Stimulated activated CD4-positive, alpha-beta T cell treated with anti-CD3 and anti-CD28 coated beads, TNF-alpha, amount 100 ng/mL, for 24 hours (primary cell): Measurements from ENCODE around the gene TIMM21.

ENCODE experiments used
- DNase-seq, 3 experiments: peaks; one replicate each; pipeline ENCODE4 v3.0.0-alpha.2; 2020; ENCODE audit warnings: low read depth in 3 of 3

Gene TIMM21, protein sequence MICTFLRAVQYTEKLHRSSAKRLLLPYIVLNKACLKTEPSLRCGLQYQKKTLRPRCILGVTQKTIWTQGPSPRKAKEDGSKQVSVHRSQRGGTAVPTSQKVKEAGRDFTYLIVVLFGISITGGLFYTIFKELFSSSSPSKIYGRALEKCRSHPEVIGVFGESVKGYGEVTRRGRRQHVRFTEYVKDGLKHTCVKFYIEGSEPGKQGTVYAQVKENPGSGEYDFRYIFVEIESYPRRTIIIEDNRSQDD

DNA sequence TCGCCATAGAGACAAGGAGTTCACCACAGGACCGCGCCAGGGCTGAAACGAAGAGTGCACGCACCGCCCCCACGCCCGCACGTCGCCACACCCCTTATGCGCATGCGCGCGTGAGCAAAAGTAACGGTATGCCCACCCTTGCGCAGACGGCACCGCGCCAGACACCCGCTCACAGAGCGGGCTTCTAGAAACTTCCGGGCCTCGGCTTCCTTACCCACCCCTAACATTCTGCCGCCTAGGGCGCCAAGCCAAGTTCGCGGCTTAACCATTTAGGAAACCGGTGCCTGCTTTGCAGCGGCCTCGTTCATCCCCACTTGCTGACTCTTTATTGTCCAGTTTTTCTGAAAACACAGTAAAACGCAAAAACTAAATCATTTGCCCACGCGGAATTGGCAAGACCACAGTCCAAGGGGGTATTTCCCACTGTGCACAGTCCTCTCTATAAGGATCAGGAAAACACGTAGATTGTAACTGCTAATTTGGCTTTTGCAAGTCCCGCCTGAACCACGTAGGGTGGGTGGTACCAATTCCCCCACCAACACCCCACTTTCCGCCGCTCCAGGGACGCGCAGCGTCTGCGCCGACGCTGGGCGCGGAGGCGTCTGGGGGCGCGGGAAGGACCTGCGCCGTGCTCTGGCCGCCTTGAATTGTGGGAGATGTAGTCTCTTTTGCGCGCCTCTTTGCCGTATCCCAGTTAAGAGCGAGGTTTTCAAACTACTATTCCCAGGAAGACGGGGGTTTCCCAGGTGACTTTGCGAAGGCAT is at the start of gene TIMM21, which contains the start of gene FBXO15:
TSS of gene TIMM21 (plus strand) at position 745 of the 764 bp plus-strand sequence. CDS start 286 bp downstream, outside the sequence.
TSS of gene FBXO15 (minus strand) at position 56 of the 764 bp plus-strand sequence. CDS start at position 7, 49 bp downstream.
- peak; percentile 91 to 95 (median 93) for DNase-seq

DNA sequence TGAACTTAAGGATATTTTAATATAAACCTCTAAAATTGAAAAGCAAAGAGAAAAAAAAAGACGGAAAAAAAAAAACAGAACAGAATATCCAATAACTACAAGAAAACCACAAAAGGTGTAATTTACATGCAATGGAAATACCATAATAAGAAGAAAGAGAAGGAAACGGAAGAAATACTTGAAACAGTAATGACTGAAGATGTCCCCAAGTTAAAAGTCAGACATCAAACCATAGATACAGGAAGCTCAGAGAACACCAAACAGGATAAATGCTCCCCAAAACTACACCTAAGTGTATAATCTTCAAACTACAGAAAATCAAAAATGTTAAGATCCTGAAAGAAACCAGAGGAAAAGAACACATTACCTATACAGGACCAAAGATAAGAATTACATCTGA is 39.9 kb upstream of the TIMM21 start:
- DNase-seq: no peak

DNA sequence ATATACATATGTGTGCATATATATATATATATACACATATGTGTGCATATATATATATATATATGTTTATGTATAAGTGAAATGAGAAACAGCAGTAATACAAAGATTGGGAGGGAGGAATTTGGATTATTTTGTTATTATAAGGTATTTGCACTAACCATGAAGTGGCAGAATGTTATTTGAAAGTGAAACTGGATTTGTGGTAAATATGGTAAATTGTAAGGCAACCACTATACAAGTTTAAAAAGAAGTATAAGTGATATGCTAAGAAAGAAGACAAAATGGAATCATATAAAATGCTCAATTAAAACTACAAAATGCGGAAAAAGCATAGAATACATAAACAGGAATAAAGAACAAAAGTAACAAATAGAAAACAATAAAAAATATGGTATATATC is 38.2 kb upstream of the TIMM21 start:
- no peak for DNase-seq

DNA sequence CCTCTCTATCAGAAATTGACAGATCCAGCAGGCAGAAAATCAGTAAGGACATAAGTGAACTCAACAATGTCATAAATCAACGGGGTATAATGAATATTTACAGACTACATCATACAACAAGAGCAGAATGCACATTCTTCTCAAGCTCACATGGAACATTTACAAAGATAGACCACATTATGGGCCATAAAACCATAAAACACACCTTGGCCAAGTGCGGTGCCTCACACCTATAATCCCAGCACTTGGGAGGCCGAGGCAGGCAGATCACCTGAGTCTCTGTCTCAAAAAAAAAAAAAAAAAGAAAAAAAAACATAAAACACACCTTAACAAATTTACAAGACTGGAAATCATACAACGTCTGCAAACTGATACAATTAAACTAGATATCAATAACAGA is 37.3 kb upstream of the TIMM21 start:
- no peak for DNase-seq

DNA sequence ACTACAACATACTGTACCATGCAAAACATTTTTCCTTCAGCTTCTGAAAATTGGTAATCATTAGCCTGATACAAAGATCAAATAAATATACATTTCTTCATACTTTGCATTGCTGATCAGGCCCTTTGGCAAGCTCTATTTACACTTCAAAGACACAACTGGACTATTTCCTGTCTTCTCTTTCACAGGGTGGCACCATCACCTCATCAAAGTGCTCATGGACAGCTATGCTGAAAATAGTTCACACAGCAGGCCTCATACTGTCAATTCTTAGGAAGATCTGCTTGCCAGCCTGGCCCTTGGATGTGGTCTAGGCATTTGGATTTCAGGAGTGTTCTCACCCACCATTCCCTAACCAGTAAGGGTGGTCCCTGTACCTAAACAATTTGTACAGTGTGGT is 34.6 kb upstream of the TIMM21 start:
- DNase-seq: no peak

DNA sequence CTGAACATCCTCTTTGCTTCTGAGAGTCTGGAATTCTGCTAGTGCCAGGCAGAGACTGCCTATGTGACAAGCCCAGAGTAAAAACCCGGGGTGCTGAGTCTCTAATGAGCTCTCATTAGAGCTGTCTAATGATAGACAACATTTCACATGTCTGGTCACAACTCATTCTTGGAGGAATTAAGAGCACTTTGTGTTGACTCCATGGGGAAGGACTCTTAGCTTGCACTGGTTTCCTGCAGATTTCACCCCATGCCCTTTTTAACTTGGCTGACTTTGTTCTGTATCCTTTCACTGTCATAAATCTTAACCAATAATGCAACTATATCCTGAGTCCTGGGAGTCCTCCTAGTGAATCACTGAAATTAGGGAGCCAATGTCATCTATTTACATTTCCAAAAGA is 34.2 kb upstream of the TIMM21 start:
- no peak for DNase-seq

DNA sequence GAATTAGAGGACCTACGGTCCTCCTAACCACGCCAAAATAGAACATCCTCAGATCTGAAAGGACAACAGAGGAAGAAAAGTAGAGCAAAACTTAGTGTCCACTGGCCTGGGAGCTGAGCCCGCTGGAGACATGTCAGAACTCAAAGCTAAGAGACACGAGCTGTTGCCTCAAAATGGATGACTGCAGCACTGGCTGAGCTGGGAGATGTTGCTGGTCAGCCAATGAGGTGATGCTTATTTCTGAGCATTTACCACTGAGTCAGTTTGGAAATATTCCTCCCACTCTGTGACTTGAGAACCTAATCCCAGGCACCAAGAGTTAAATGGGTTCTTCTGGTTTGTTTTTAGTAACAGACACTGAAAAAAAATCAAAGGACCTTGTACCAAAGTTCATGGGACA is 33.3 kb upstream of the TIMM21 start:
- no peak for DNase-seq

DNA sequence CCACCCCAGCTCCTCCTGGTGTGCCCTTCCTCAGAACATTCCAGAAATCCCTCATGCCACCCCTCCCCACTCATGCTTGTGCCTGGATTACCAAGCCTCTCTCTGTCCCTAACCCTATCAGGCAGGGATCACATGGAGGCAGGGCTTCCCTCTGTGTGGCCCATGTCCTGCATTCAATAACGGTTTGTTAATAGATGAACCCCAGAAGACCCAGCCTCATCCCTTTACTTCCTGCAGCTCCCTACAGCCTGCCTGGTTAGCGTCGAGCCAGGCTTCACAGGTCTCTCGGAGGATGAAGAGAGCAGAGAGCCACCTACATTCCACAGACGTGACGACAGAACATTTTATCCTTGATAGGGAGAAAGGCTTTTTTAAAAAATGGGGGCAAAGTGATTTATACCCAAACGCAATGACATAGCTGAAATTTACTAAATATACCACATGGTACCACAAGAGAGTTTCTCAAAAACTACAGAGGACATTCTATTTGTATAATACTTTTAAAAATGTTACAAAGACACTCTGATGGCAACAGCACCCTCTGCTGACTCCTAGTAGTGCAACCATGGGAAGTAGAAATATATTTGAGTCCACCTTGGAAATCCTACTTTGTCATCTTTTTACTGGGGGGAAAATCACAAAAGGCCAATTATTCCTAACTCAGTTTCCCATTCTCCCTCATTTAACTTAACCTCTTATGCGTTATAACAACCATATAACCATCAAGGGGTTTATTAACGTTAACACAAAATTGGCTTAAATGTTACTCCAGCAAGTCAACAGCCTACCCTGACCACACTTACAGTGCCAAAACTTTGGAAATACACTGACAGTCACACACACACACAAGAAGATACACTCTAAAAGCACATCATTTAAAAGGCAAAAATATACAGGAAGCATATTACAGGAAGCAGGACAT is 31.4 kb upstream of the TIMM21 start:
- DNase-seq: no peak

DNA sequence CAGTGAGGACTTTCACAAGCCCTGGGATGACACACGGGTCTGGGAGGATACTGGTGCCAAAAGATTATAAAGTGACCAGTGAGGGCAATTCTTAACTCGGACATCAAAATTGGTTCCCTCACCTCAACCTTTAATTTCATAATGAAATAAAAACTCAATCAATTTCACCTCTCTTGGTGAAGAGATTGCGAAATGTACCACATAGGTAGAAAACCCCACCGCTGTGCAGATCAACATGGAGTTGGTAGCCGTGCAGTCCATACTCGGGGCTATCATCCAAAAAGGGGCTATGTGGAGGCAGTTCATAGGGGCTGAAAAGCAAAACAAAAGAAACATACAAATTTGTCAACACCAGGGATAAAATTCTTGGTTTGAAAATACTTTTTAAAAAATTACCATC is 25.1 kb upstream of the TIMM21 start:
- DNase-seq: no peak

DNA sequence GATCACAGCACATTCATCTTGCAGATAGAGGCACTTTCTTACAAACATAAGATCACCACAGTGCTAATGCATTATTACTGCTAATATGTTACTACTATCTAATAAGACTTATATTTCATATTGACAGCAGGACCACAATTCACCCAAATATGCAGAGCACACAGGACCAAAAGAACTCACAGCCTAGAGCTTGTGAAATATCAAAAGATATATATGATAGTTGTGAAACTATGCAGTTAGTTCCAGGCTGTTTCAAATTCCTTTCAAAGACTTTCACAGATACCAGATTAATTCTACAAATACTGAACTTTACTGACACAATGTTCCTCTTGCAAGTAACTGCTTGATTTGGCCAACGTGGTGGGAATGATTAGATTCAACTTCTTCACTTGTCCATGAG is 23.7 kb upstream of the TIMM21 start:
- DNase-seq: no peak

DNA sequence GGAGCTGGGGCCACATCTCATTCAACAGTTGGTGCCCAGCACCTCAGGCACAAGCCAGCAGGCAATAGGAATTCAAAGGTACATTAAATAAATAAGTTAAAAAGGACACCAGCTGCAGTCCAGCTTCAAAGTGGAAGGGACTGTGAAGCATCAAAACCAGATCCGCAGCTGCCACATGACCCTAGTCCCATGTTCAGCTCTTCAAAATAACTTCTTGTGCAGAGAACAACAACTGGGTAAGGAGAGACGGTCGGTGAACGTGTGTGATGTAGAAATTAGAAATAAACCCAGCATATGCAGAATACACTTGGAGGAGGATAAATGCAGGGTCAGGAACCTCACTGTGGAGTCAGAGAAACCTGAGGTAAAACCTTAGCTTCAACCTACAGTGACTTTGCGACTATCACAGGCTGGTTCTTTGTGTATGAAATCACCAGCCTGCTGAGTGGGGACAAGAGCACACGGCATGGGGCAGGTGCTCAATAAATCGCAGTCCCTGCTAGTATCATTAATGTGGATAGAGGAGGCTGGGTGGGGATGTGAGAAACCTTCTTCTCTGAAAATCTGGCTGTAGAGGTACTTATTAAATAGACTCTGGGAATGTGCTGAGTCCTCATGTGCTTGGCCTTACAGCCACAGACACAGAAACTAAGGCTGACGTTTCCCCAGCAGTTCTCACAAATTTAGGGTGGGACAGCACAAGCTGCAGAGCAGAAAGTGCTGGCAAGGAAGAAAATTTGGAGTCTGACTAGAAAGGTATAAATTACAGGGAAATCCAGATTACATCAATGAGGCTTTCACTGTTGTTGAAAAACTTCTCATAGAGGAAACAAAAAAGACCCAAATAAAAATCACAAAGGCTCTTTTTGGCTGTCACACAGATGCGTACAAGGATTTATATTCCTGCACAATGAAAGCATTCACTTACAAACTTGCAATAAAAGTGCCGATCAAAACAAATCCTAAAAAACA is 21.4 kb upstream of the TIMM21 start:
- DNase-seq: no peak

DNA sequence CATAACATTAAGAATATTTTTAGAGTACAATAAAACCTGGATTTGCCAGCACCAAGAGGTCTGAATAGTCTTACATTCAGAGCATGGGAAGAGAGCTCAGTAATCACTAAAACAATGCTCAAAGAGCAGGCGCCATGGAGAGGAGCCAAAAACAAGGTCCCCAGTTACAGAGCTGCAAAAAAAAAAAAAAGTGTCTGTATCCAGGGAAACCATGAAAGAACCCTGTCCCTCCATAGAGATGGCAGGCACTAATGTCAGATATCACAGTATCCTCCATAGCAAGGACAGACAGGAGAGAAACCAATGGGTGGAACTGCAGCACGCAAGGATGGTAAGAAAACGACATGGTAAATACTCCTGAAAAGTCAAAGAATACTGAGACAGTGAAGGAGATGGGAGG is 20.2 kb upstream of the TIMM21 start:
- DNase-seq: no peak

DNA sequence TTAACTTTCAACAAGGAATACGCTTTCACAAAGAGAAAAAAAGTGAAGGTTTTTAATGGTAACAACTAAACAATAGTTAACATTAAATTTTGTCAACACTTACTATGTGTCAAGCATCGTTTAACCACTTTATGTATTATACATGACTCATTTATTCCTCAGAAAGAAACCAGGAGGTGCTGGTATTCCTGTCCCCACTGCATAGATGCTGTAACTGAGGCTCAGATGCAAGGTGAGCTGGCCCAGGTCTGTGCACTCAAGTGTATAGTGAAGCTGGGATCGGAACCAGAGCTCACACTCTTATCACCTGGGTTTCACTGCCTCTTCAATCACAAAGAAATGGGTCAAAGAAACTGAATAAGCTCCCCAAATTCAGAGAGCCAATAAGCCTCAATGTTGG is 17.2 kb upstream of the TIMM21 start:
- DNase-seq: no peak

DNA sequence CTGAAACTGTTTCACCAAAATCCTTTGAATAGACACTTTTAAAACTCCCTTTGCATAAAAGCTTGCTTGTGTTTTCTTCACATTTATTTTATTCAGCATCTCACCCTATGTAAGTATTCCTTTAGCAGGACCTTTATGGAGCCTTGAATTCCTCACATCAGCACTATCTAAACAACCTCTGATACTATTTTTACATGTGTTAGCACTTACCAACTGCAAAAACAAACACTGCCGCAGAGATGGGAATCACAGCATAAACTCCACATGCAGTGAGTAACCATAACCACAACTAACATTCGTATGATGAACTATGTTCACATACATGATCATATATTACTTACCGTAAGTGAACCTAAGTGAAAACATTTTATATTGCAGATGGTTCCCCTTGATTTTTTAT is 16.1 kb upstream of the TIMM21 start:
- DNase-seq: no peak

DNA sequence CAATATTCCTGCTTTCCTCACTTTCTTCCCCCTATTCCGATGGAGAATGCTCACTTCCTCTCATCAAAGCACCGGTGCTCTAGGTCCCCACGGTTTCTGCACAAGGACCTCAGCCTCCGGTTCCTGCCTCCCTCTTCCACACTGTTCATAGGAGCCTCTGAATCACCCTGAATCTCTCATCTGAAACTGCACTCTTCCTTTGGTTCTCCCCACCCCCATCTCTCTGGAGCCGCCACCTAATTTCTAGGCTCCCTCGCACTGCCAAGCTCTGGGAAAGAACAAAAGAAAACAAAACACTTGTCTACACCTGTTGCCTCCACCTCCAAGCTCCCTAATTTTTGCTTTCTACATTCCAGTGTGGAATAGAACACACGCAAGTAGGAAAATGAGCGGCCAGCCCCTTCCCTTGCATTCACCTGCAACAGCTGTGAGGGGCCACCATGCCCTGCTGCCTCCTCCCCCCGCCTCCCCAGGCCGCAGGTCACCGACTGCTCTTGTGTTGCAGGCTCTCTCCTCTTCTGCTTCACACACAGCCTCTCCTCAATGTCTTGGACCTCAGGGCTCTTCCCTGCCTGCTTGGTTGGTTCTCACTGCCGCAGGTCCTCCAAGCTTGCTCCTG is 10.3 kb upstream of the TIMM21 start:
- DNase-seq: no peak

DNA sequence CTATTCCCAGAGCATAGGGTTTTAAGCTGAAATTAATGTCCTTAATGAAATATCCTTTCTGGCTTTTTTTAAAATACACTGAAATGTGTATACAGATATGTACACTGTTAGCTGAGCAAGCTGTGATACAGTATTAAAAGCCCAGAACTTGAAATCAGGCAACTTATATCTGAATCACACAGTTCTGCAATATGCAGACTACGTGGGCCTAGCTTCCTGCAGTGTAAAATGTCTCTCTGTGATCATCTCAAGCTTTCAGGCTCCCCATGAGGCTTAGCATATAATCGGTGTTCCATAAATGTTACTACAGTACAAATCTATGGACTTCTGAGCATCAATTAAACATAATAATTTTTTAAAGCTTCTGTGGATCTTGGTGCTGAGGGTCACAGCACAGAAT is 8.9 kb upstream of the TIMM21 start:
- no peak for DNase-seq

DNA sequence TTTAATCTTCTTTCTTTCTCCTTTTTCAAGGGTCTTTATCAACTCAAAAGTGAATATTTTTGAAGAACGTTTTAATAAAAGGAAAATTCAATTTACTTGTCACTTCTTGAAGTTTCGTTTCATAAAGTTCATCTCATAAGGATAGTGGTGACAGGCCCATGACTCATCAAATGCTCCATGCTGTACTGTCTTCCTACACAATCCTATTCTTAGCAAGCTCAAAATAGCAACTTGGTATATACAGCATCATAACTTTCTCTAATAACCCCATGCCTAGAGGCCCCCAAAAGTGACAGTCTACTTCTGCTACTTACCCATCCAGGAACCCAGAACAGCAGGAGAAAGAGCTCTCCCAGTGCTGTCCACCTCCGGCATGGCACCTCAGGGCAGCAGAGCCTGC is 8.4 kb upstream of the TIMM21 start:
- DNase-seq: peak in 2 of 3 experiments; percentile 28 to 30

DNA sequence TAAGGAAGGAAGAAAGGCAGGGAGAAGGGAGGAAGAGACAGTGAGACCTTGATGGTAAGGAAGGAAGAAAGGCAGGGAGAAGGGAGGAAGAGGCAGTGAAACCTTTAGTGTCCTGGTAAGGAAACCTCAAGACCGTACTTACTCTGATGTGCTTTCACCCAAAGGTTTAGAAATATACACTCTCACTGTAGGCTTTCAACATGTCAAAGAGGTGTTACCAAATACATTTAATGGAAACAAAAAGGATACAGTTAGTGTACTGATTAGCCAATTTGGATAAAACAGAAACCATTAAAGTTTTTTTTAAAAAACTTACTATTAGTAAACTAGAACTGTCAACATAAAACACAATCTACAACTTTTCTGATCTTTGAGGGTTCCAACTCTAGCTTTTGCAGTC is 7.7 kb upstream of the TIMM21 start:
- no peak for DNase-seq

DNA sequence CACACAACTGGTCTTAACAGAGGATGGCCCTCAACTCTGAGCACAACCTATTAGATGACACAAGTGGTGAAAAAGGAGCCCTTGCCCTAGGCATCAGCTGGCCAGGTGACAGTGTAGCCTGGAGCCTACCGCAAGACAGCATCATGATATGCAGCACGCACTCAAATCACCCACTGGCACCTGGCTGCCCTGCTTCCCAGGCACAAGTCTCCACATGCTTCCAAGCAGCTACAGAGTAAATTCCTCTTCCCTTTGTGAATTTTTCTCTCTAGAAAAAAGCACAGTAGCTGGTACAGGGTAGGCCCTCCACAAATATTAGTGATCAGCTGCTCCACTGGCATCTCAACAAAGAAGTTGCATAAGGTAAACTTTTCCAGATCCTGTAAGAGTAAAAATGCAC is 6.7 kb upstream of the TIMM21 start:
- DNase-seq: no peak

DNA sequence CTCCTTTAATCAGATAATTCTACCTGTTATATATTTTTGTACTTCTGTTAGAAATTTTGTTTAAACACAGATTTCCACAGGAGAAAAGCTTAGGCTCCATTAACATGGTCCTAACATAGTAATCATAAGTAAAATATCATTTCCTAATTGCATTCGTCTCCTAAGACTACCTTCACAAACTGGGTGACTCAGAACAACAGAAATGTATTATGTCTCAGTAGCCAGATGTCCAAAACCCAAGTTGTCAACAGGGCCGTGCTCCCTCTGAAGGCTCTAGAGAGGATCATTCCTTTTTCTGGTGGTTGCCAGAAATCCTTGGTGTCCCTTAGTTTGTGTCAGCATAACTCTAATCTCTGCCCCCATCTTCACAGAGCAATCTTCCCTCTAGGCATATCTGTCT is 6.1 kb upstream of the TIMM21 start:
- no peak for DNase-seq

DNA sequence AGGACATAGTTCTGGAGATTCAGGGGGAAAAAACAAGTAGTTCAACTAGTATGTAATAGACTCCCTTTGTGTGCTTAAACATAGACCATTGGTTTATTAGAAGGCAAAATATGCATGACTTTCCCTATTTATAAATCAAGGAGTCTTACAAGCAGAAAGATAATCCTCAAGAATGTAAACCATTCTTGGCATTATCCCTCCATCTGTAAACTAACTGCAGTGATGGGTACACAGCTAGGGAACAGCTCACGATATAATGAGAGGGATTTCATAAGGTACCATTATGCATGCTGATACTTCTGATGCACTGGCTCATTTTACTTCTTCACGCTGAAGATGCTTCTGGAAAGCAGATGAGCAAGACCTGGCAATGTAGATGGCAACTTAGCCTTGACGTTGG is 1.6 kb upstream of the TIMM21 start:
- no peak for DNase-seq
